Measurements from ENCODE around the gene KIF7. TPM values are rescaled to one million over a fixed set of nuclear protein-coding genes. Genes with fewer than 3 reads are reported as not detected.
A peak's percentile ranks its signal among the peaks of the same experiment; 100 is the strongest.

The KIF7 gene
- total and polyA plus RNA-seq, 10 of the 15 experiments (the other 5 are each of a cell fraction or from before 2014, with no cell fraction given), result 0.01 to 0.36 (median 0.10) TPM; not detected in 2

GRCh38 chr15:89578146-89578545 lies 77.1 kb downstream of the KIF7 start:
- POLR2A ChIA-PET, result interaction anchor here (0.6 kb wide), 1 partner anchor 17 kb away, joined by 3 read pairs; no protein-coding TSS in a partner anchor

More at GRCh38 chr15:89578146-89578545, 77.1 kb downstream of the KIF7 start:
- ChIA-PET CTCF (interaction anchor here (1.6 kb wide), 1 partner anchor 15 kb away, joined by 3 read pairs; no protein-coding TSS in a partner anchor), RAD21 (ENCODE audit: unreplicated experiment) (no interaction called here), SMC1A (ENCODE audit: uncharacterized antibody, unreplicated experiment) (no interaction called here)
- H4K20me1 ChIP-seq (ENCODE audit: control insufficient read depth, insufficient read depth), result no peaks in the 10 kb centered on the region
- FAIRE-seq (no peak), DNase-seq (ENCODE audit: low read depth, low spot score) (no peak), ATAC-seq (no peak)
- peaks cover 68% of the 10 kb centered on the region for H3K79me2 ChIP-seq (ENCODE audit: control insufficient read depth, insufficient read depth, low read length)
- no TSS peak for BruUV-seq (replicated peaks)
- intact Hi-C loops (cut with micrococcal nuclease; ENCODE audit: unreplicated experiment), result no loop called here
- in situ Hi-C loops (cut with MboI), result loop anchor here (25.0 kb wide), 1 partner anchor 1384 kb away; the partner anchor contains the start of gene RCCD1
- no peaks in the 10 kb centered on the region for H3K27me3 ChIP-seq (replicated peaks in 1 of 2; ENCODE audit: control insufficient read depth in 2 of 2, insufficient read depth in 2 of 2, low read length in 1 of 2)
- TF ChIP-seq E2F8 (IDR thresholded peaks at IDR 0.05; ENCODE audit: low read depth, partially characterized antibody), result no peak
- no peak for TF ChIP-seq BRCA1 (IDR thresholded peaks at IDR 0.05; ENCODE audit: low read depth, low read length)
- TF ChIP-seq NFXL1 (IDR thresholded peaks at IDR 0.05; ENCODE audit: borderline replicate concordance), result no peak
- no peak for TF ChIP-seq NR2F1 (conservative IDR thresholded peaks at IDR 0.05)
- TF ChIP-seq LARP7 (IDR thresholded peaks at IDR 0.05), result no peak
- no peak for TF ChIP-seq IKZF2 (IDR thresholded peaks at IDR 0.05)
- TF ChIP-seq TCF12 (IDR thresholded peaks at IDR 0.05; ENCODE audit: low read depth, low read length), result no peak
- no peak for TF ChIP-seq ZBTB4 (CRISPR knock-in tag; IDR thresholded peaks at IDR 0.05)
- no peak for TF ChIP-seq DPF2 (IDR thresholded peaks at IDR 0.05)
- no peak for TF ChIP-seq MTA3 (IDR thresholded peaks at IDR 0.05; ENCODE audit: borderline replicate concordance, low read length)
- no peak for TF ChIP-seq TARDBP (IDR thresholded peaks at IDR 0.05; ENCODE audit: borderline replicate concordance)
- TF ChIP-seq ATF3 (IDR thresholded peaks at IDR 0.05; ENCODE audit: borderline replicate concordance, extremely low read depth, low read depth, low read length), result no peak
- no peak for TF ChIP-seq HDAC6 (IDR thresholded peaks at IDR 0.05; ENCODE audit: unreplicated experiment)
- TF ChIP-seq SMC3 (IDR thresholded peaks at IDR 0.05; ENCODE audit: borderline replicate concordance, low read length), result no peak
- TF ChIP-seq BACH1 (IDR thresholded peaks at IDR 0.05; ENCODE audit: borderline replicate concordance), result no peak
- TF ChIP-seq NFYB (IDR thresholded peaks at IDR 0.05; ENCODE audit: insufficient read depth, low read depth, low read length), result no peak
- no peak for TF ChIP-seq ZNF24 (IDR thresholded peaks at IDR 0.05)
- no peak for TF ChIP-seq MTA2 (IDR thresholded peaks at IDR 0.05; ENCODE audit: low read depth)
- peaks cover 3% of the 10 kb centered on the region; the same call in 1 of the 2 replicates for H3K4me1 ChIP-seq (ENCODE audit: control insufficient read depth, insufficient read depth, low read length)
- peak overlapping the region; percentile 73 for H3K4me2 ChIP-seq (ENCODE audit: control insufficient read depth, insufficient read depth)
- 80% methylated on average over 2 of the region's 2 CpGs for WGBS (ENCODE audit: insufficient coverage, insufficient replicate concordance, low lambda C conversion rate, missing lambda C conversion rate)
- no peaks in the 10 kb centered on the region for H3K9me3 ChIP-seq (replicated peaks; ENCODE audit: control insufficient read depth, insufficient read depth, low read length)
- peak overlapping the region; percentile 80 for H3K4me3 ChIP-seq
- H3K27ac ChIP-seq (ENCODE audit: control insufficient read depth, insufficient read depth), result no peak overlapping the region
- peaks cover 2 to 4% of the 10 kb centered on the region in 2 experiments; a peak in 2 of 4 replicates for H3K36me3 ChIP-seq (ENCODE audit: control insufficient read depth in 2 of 2, insufficient read depth in 2 of 2, low read length in 1 of 2)
- peak overlapping the region; percentile 64 for H3K9ac ChIP-seq (ENCODE audit: control insufficient read depth, insufficient read depth, low read length)
- H2AFZ ChIP-seq (ENCODE audit: control insufficient read depth, low read depth, low read length), result no peak overlapping the region

Data from GM12878 (cell line).